GM19395 (cell line): ENCODE measurements around the gene MSI2.
"Not testable (repeated sequence)": the region's sequence is repeated elsewhere in the genome, so short reads cannot be mapped to it uniquely, and the experiment has no call there.

Source experiments
- ATAC-seq: cut with Tn5 transposase; IDR thresholded peaks from one replicate; pipeline ENCODE4 v1.9.1; 2021; ENCODE audit warnings: mild to moderate bottlenecking, moderate library complexity; ENCODE audit not compliant: unreplicated experiment

The MSI2 gene

DNA sequence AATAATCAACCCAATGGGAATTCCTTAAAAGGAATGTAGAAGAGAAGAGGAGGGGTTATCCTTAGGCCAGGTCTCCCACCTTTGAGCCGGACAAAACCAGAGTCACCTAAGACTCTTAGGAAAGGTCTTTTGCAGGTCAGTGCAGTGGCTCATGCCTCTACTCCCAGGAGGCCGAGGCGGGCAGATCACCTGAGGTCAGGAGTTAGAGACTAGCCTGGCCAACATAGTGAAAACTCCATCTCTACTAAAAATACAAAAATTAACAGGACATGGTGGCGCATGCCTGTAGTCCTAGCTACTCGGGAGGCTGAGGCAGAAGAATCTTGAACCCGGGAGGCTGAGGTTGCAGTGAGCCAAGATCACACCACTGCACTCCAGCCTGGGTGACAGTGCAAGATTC is 365.5 kb downstream of the MSI2 start:
- not testable (repeated sequence) for ATAC-seq

DNA sequence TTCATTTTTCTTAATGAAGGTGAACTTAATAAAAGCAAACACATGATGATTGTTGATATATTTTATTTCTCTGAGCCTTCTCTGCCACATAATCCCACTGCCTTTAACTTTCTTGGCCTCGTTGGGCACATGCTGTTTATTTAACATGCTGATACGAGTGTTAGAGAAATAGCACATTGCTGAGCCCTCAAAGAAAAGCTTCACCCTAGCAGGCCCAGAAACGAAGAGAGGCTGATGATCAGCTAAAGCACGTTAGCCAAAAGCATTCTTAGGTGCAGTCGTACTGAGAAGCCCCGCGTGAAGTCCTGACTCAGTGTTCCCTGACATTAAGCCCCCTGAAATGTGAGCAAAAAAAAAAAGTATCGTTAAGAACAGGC is 366.0 kb downstream of the MSI2 start:
- no peak for ATAC-seq

DNA sequence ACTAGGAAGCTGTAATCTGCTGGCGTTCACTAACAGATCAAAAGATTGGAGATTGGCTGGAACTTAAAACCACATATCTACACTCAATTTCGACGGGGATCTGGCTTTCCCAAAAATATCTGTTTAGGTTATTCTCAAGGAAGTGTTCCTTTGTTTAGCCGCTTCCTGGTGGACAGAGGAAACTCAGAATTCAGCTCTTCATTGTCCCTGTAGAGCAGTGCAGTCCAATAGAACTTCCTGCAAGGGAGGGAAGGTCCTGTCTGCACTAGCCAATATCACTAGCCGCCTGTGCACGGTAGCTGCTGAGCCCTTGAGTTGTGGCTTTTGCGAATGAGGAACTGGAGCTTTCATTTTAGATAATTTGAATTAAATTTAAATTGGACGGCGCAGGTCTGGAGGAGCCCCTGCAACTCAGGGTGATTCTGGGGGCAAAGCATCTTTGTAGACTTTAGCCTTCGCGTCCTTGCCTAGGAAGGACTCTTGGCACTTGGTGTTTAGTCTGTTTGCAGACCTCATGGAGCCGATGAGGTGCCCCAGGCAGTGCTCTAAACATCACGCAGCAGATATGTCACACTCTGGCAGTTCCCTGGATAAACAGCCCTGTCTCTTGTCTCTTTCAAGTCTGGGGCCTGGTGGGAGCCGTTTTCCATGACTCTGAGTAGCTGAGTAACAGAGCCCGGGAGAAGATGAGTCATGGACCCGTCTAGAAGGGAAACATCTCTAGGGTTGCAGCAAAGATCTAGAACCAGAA is 366.5 kb downstream of the MSI2 start:
- ATAC-seq, result peak; percentile 74

DNA sequence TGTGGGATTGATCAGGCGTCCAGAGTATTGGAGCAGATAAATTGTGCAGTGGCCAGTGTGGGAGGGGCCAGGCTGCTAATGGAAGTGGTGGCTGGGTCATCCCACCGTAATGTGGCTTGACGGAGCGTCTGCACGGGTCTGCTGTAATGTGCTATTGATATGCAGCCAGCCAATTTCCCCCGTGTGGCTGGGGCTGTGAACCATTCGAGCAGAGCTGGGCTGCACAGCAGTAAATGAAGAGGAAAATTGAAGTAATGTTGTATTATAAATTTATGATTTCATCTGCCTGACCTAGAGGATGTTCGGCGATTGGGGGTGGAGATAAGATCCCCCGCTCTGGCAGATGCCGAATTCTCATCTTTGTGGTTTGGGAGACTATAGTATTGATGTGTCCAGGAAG is 367.3 kb downstream of the MSI2 start:
- ATAC-seq, result no peak

DNA sequence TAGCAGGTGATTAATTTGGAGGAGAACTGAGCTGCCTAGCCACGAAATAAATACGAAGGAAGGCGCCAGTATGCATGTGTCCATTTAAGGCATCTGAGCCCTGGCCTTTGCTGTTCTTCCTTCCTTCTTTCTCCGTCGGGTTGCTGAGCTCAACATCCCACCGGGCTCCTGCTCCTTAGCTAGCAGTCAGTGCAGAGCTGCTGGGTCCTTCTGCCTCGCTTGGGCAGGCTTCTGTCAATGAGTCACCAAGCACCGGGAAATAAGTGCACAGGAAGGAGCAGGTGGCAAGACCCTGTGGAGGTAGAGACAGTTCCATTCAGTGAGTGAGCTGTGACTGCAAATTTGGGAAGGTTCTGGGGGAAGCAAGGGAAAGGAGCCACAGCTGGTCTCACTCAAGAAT is 368.1 kb downstream of the MSI2 start:
- ATAC-seq, result no peak

DNA sequence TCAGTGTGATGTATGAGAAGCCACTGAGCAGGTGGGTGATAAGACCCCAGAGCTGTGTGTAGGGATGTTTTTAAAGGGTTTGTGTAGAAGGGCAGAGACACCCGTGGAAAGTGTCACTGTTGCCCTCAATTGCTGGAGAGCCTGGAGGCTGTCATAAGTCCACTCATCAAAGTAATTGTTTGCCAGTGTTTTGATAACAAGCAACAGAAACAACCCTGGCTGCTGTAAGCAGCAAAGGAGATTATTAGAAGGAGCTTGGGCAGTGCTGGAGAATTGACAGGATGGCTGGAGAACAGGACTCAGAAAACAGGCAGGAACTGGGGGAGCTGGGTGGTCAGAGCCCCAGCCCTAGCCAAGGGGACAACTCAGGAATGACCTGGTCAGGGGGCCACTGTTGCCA is 369.2 kb downstream of the MSI2 start:
- ATAC-seq, result no peak

DNA sequence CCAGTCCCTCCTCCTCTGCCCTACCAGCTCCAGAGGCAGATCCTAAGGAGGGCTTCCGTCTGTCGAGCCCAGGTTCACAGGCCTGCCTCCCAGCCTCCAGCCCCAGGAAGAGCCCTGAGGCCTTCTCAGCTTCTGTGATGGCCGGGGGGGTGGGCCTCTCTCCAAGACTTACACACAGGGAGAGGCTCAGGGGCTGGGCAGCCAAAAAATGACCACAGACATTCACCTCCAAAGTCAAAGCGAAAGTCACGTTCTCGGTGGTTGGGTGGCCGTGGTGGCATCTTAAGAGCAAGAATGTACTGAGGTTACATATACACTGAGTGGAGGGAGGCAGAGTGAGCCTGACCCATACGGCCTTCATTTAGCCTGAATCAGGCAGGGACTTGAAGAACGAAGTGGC is 369.6 kb downstream of the MSI2 start:
- ATAC-seq, result no peak

DNA sequence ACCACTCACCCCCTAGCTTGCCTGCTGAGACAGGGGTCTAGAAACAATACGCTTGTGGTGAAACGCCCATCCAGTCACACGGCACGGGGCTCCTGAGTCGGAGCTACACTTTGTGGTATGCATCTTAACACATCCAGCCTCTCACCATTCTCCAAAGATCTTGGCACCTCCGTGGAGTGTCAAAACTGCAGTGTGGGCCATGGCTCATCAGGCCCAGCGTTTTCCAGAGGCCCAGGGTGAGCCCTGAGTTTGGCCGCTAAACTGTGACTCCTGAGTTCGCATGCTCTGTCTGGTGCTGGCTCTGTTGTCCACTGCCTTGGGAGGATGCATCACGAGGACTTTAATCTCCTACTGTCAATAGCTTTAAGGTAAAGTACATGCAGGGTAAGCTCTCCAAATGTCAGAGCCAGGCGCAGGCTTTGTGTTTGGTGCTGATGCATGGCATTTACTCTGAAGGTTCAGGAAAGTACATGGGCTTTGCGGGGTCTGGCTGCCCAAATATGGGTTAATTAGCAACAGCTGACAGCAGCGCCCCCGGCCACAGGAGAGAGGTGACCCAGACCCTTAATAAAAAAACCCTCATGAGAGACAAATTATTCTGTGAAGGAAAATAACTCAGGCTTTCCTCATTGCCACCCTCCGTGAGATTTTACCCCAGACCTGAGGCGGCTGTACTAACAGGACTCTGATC is 370.3 kb downstream of the MSI2 start:
- no peak for ATAC-seq

DNA sequence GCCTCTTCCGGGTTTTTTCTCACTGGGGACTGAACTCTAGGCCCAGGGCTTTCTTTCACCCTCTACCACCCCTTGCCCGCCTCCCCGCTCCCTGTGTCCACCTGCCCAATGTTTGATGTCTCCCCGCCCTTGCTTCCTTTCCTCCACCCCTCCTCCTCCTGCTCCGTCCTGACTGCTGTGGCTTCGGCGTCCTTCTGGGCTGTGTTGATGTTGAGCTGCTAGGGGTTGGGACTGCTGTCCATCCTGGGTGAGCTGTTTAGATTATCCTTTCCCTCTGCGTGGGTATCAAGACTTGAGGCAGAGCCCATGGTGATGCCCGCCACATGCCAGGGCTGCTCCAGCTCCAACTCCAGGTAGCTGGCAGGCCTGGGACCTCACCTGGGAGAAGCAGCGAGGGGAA is 371.3 kb downstream of the MSI2 start:
- ATAC-seq, result no peak

DNA sequence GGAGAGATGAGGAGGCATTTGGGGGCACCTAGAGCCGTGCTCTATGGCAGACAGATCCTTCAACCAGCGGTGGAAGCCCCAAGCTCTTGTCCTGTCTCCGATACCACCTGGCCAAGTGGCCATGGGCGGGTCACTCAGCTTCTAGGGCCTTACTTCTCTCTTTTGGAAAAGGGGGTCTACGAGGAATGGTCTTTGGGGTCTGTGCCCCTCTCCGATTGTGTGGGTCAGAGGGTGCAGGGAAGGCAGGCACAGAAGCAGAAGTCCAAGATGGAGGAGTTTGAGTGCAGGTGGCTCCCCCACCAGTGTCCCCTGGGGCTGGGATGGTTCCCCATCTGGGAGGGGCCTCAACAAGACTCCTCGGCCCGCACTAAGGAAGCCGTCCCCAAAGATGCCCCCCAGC is 372.1 kb downstream of the MSI2 start:
- no peak for ATAC-seq

DNA sequence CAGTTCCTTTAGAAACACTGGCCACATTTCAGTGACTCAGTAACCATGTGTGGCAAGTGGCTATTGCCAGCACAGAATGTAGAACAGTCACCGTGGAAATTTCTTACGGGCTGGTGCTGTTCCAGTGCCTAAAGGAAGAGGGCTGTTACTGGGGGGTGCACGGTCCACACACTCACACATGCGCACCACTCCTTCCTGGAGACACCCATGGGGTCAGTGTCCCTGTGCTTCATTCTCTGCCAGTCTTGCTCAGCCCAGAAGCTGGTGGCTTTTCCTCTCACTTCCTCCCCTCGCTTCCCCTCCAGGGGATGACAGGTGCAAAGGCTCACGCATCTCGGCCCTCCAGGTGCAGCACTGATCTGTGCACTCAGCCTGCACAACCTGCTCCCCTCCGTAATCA is 373.1 kb downstream of the MSI2 start:
- peak; percentile 78 for ATAC-seq

DNA sequence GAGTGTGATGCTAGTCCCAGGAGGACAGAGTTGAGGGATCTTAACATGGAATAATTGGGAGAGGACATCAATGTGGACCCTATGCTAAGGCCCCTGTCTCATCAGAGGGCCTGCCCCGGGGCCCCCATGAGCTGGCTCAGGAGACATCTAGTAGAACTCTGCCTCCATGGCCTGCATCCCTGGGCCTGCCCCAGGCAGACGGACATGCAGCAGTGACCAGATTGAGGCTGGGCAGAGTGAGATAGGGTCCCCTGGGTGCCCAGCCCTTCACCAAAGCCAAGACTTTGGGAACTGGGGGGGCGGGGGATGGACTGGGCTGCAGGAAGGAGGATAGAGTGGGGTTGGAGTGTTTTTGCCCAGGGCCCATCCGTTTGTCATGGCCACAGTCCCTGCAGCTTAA is 373.6 kb downstream of the MSI2 start:
- peak; percentile 16 for ATAC-seq

DNA sequence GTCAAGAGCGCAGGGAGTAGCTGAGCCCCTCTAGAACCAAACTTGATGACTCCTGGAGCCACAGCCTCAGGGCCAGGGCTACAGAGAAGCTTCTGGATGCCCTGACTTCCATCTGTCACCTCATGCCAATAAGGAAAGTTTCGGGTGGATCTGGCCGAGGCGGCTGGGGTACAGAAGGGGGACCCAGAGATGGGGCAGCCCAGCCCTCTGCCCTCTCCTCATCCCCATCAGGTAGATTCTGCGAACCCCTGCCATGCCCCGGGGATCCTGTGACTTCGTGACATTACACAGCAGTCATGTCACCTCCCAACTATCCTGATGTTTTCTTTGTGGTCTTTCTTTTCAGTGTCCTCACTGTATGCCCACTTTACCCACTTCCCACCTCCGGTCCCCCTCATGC is 374.4 kb downstream of the MSI2 start:
- no peak for ATAC-seq

DNA sequence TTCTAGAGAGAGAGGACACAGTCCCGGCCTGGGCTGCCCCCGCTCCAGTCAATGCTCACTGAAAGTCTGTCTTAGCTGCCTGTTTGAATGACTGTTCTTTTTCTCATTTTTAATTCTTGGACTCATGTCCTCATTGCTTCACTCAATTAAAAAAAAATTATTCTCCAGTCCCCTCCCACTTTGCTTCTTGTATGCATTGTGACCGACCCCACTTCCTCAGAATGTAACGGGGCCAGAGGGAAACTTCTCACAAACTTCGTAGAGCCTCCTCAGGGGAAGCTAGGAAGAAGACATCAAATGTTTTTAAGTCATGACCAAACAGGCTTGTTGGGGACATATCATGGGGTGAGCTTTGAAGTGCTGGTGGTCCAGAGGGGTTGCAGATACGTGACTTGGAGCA is 375.5 kb downstream of the MSI2 start:
- ATAC-seq, result no peak

DNA sequence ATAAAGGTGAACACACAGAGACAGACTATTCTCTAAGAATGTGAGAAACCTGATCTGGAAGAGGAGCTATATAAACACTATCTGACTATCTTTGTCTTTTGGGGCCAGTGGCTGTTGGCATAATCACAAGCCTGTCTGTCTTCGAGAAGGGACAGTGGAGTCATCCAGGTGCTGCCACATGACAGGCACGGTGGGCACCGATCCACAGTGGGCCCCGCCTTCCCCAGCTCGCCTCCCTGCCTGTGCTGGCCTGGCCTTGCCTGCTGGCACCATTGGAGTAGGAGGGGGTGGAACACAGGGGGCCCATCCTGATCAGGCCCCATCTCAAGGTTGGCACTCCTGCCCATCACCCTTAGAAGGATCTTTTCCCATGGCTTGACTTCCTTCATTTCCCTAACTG is 376.0 kb downstream of the MSI2 start:
- ATAC-seq, result no peak

DNA sequence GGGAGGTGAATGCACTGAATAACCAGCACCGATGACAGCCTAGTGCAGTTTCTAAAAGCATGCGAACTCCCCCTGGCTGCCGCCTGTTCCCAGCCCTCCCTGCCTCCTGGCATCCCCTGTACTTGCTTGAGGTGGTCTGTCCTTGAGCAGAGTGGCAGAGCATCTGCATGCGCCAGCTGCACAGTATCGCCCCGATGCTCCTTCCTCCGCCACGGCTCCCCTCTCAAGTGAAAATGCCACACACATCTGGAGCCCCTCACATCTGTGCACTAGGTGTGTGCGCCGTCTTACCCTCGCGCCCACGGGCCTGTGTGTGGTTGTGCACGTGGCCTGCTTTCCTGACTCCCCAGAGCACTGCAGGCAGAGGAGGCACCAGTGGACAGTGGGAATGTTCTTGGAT is 376.9 kb downstream of the MSI2 start:
- no peak for ATAC-seq

DNA sequence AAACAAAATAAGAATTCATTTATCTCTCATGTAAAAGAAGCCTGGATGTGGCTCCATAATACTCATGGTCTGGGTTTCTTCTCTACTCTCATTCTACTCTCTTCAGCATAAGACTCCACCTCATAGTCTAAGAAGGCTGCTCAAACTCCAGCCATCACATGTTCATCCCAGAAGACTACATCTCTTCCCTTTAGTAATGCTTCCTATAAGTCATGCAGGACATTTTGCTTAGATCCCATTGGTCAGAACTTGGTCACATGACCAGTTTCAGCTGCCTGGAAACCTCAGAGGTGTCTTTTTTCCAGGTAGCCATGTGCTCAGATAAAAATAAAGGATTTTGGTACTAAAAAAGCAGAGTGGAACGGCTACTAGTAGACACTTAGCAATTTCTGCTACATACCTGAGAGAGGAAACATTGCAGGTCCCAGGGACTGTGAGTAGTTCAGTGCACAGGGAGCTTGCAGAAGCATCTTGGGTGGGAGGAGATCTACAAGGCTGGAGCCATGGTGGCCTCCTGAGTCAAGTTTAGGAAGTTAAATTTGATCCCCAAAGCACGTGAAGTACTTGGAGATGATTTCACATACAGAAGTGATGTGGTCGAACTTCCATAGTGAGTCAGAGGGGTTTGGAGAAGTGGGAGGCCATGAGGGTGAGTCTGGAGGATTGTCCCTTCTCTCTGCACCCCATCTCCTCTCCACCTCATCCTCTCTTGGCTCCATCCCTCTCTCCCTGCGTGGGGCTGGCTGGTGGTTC is 378.6 kb downstream of the MSI2 start:
- no peak for ATAC-seq

DNA sequence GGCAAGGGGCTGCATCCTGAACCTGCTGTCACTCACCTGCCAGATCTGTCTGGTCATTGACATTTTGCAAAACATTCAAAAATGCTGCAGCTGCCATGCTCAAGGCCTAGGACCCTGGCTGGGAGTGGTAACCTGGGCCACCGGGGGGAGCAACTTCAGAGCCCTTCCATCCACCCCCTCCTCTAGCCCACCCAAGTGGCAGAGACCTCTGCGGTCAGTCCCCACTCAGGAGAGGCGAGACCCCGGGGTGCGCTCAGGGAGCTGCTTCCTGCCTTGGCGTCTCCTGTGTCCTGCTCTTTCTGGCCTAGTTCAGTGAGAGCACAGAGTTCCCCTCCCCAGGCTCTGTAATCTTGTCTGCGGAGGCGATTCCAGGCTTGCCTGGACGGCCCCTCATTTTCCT is 380.0 kb downstream of the MSI2 start:
- no peak for ATAC-seq

DNA sequence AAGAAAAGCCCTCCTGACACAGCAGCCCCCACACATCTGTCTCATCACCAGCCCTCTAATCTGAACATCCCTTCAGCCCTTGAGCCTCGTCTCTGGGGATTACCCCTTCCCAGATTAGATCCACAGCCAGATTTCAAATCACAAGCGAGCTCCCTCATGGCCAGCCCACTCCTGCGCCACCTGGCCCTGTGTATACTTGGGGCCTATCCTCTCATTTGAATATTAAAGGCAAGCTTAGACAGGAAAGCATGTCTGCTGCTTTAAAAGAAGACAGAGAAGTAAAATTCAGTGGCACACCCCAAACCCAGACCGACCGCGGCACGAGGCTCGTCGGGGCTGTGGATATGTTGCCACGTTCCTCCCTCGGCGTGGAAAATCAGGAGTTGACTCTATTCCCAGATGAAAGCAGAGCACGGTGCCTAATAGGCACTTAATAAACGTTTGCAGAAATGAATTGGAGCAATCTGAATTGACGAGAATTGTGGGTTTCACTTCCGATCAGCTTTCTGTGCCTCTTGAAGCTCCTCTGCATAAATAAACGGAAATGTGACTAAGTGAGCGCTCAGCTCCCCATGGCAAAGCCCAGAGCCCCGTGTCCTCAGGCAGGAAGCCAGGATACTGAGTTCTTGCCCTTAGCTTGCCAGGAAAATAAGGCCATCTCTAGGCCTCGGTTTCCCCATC is 380.8 kb downstream of the MSI2 start:
- no peak for ATAC-seq

DNA sequence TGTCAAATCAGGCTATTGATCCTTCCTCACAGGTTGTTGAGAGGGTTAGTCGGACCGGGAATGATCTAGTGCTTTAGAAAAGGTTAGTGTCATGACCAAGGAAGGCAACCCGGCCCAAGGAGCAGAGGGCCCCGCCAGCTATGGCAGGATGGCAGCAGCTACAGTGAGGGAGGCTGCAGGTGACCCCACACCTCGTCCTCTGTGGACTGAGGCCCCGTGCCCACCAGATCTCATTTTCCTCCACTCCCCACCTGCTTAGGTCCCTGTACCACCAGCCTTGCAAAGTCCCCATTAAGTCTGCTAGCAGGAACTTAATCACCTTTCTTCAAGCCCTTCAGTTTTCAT is 381.3 kb downstream of the MSI2 start:
- ATAC-seq, result no peak

DNA sequence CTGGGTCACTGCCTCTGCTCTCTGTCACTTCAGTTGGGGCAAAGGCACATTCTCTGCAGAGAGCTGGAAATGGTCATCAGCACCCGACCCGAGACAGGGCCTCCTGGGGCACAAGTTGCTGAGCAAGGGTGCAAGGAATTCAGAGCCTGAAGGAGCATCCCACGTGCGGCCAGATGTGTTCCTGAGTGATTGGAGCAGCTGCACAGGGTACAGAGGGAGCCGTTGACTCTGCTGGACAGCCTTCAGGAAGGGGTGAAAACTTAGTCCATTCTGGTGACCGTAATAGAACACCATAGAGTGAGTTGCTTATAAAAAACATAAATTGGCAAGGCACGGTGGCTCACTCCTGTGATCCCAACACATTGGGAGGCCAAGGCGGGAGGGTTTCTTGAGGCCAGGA is 382.0 kb downstream of the MSI2 start:
- ATAC-seq, result no peak

DNA sequence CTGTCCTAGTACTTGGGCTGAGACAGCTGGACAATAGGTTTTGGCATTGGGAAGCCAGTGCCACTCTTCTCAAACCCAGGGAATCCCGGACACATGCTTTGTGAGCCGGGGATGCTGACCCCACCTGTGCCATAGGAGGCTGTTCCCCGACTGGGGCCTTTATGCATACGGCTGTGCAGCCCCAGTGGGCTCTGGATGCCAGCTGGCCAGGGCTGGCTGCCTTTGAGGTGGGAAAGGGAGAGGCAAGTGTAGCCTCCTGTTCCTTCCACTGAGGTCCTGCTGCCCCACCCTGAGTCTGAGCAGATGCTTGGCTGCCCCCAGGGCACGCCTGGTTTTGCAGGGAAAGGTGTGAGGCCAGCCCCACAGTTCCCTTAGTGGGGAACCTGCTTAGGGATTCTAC is 383.1 kb downstream of the MSI2 start:
- no peak for ATAC-seq
